HG03342 (cell line): ENCODE measurements around the gene RNF34.

Experiments
- ATAC-seq: cut with Tn5 transposase; IDR thresholded peaks from one replicate; pipeline ENCODE4 v1.9.1; 2021; ENCODE audit warnings: mild to moderate bottlenecking, moderate library complexity; ENCODE audit not compliant: unreplicated experiment

The RNF34 gene

DNA sequence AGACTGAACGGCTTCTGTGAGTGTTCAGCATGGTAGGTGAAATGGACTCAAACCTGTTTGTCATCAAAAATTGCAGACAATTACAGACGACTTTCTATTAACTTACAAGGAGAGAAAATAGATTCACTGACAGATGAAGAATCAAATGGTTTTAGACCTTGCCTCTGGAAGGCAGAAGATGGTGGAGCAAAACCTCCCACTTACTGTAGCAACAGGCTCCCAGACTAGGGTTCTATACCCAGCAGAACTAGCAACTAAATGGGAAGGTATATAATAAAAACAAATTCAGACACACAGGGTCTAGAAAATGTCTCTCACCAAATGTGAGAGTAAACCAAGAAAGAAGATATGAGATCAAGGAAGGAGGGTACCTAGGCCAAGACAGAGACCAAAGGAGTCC, 36.8 kb downstream of the RNF34 start:
- ATAC-seq: no peak

- ATAC-seq: no peak
These were observed 39.0 kb downstream of the RNF34 start for GRCh38 chr12:121438905-121439304.

- ATAC-seq: no peak
These were observed 39.8 kb downstream of the RNF34 start for GRCh38 chr12:121439715-121440114.

- ATAC-seq: no peak
These were observed 40.9 kb downstream of the RNF34 start for GRCh38 chr12:121440768-121441167.

DNA sequence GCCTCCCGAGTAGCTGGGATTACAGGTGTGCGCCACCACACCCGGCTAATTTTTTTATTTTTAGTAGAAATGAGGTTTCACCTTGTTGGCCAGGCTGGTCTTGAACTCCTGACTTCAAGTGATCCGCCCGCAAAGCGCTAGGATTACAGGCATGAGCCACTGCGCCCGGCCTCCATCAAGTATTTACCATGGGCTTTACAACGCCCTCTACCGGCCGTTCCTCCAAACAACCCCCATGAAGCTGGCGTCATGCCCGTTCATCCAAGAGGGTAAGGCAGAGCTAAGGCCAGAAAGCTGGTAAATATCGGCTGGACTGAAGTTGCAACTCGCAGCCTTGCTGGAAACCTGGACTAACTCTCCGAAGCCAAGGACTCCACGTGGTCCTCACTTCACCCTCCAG, 41.6 kb downstream of the RNF34 start:
- no peak for ATAC-seq

- ATAC-seq: no peak
These were observed 42.4 kb downstream of the RNF34 start for GRCh38 chr12:121442028-121442948.

- no peak for ATAC-seq
These were observed 43.4 kb downstream of the RNF34 start for GRCh38 chr12:121443193-121443870.

GRCh38 chr12:121443911-121444841, 44.3 kb downstream of the RNF34 start:
- no peak for ATAC-seq

DNA sequence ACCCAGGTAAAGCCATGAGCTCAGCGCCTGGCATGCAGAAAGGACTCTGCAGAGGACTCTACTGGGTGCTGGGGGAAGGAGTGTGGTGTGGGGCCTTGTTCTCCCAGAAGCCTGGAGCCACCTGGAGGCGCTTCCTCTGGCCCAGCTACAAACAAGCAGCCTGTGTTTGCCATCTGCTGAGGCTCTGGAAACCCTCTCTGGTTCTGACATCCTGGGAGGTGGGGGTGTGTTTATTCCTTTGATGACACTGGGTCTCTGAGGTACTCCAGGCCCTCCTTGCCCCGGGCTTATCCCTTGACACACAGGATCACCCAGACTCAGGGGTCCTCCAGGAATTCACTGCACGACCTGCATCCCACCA, 44.9 kb downstream of the RNF34 start:
- ATAC-seq: no peak

DNA sequence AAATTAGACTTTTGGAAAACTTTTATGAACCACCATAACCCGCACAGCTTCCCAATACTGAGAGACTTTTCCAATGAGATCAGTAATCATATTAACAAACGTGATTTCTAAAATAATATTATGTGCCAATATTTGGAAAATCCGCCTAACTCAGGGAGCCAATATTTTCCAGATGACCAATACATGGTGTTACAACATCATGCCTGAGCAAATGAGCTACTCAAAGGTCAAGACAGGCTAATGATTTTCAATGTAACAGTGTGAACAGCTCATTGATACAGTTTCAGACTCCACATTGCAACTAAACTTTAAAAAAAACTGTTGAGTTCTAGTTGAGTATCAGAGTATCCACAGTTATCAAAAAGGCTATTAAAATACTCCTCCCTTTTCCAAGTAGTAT, 46.8 kb downstream of the RNF34 start:
- no peak for ATAC-seq

DNA sequence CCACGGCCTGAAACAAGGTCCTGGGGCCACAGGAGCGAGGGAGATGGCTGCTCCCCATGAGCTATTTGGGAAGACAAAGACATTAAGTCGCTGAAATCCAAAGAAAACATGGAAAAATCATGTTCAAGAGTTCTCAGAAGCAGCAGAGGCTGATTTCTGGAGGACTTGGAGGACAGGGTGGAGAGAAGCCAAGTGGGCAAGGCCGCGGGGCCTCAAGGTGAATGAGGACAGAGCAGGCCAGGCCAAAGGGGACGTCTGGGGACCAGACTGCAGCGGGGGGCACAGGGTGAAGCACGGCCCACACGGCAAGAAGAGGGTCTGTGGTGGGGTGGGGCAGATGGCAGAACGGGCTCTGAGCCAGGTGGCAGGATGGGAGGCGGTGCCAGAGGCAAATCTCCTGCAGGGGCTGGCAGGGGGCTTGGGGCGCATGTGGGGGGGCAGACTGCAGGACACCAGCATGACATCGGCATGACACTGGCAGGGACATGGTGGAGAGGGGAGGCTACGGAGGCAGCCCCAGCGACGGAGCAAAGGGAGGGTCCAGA, 48.9 kb downstream of the RNF34 start:
- ATAC-seq: no peak

- no peak for ATAC-seq
These were observed 52.0 kb downstream of the RNF34 start for GRCh38 chr12:121451961-121452339.

GRCh38 chr12:121452340-121452984, 52.5 kb downstream of the RNF34 start:
- ATAC-seq: no peak

GRCh38 chr12:121452985-121453360, 53.1 kb downstream of the RNF34 start:
- ATAC-seq: no peak

DNA sequence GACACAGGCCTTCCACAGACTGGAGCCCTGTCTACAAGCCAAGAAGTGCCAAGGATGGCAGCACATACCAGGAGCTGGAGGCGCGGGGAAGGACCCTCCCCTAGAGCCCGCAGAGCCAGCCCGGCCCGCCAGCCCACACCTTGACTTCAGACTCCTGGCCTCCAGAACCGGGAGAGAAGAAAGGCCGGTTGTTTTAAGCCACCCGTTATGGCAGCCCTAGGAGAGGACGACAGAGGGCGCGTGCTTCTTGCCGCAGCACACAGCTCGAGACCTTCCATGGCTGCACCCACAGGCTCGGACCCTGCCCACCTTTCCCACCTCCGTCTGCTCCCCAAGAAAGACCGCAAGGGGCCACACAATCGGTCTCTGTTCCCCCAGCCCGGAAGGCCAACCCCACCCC, 53.7 kb downstream of the RNF34 start:
- no peak for ATAC-seq

GRCh38 chr12:121454921-121455320, 55.0 kb downstream of the RNF34 start:
- ATAC-seq: no peak

- no peak for ATAC-seq
These were observed 56.0 kb downstream of the RNF34 start for GRCh38 chr12:121455766-121456420.

DNA sequence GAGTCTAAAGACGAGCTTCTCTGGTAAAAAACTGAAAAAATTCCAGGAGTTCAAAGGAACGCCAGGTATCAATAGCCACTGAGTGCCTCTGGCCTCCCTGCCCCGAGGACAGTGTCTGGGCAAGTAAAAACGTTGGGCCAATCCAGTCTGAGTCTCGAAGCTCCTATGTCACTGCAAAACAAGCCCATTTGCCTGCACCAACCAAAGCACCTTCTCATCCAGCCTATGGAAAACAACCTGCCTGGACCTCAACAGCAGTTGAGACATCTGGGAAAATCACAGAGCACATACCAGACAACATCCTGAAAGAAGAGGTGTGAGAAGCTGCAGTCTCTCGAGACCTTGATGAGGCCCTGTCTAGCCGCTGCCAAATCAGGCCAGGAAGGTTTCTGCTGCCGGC, 56.6 kb downstream of the RNF34 start:
- ATAC-seq: no peak

DNA sequence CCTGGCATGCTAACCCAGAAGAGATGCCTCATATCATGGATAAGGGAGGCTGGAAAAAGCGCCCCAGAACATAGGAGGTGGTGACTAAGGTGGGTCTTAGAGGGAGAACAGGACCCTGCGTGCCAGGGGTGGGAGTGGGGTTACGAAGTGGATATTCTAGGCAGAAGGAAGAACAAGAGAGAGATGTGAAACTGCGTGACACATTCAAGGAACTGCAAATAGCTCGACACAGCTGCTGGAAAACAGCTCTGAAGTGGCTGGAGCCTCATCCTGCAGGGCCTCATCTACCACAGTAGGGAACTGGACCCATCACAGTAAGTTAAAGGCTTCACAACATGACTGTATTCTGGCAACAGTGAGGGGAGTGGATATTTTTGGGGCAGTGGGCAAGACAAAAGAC, 61.1 kb downstream of the RNF34 start:
- no peak for ATAC-seq

DNA sequence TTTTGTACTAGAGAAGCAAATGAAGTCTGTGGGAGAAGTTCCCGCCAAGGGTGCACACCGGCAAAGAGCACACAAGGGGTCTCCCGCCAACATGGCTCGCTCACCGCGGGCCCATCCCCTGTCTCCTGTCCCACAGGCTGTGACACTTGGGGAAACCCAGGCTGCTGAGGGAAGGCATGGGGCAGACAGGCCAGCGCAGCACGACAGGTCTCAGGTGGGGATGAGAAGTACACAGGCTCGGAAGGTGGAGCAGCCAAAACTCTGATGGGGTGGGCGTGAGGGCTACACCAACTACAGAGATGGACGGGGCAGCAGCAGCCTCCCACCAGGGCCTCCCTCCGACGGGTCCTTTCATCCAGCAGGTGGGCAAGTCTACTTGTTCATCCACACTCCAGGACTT, 64.4 kb downstream of the RNF34 start:
- no peak for ATAC-seq
